ENCODE results near the gene CUEDC1.
A peak's percentile ranks its signal among the peaks of the same experiment; 100 is the strongest.
"Not testable (repeated sequence)": the region's sequence is repeated elsewhere in the genome, so short reads cannot be mapped to it uniquely, and the experiment has no call there.

CUEDC1 gene

DNA sequence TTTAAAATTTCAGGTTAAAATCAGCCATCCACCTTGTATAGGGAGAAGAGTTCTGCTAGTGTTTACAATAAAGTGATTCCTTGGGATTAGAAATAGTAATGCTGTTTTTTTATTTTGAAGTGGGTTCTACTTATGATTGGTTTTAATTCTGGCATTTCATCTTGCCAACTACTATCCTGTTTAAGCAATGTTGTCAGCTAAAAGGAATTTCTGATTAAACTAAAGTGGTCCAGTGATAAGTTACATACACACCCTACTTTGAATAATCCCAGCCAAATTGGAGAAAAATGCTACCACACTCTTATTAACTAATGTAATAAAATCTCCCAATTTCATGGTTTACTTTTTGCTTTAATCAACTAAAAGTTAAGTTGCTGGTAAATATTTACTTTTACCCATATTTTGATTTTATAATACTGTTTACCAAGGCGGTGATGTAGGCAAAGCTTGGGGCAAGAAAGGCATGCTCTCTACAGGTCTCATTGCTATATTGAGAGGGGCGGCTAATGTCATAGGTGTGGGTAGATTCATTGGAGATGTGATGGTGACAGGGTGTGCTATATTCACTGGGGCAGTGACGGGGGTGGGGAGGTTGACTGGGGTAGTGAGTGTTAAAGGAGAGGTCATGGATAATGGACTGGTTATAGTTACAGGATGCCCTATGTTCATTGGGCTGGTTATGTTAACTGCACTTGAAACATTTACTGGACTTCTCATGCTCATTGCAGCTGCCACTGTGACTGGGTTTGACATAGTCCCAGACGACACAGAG lies 19.0 kb upstream of the CUEDC1 start:
- not testable (repeated sequence) for H2BK5ac ChIP-seq (ENCODE audit: low read length); H2AK5ac ChIP-seq (ENCODE audit: low read depth, low read length); H3K9ac ChIP-seq (ENCODE audit: low read depth, low read length, poor library complexity); H2BK12ac ChIP-seq (ENCODE audit: low read length); H3K9me3 ChIP-seq (replicated peaks in 1 of 2; ENCODE audit: control insufficient read depth in 2 of 2, insufficient read depth in 1 of 2, low read depth in 1 of 2, low read length in 2 of 2); H3K27ac ChIP-seq (replicated peaks; ENCODE audit: low read length); H4K8ac ChIP-seq (ENCODE audit: low read depth, low read length); H3K79me1 ChIP-seq (ENCODE audit: low read depth, low read length); H4K91ac ChIP-seq (ENCODE audit: low read depth, low read length, poor library complexity); H3K4me3 ChIP-seq (ENCODE audit: low read length in 2 of 2); H3K18ac ChIP-seq (ENCODE audit: low read length); H3K4me2 ChIP-seq (ENCODE audit: insufficient read depth, low read length, poor library complexity, severe bottlenecking); H3K27me3 ChIP-seq (ENCODE audit: control insufficient read depth in 3 of 3, insufficient read depth in 3 of 3, low read depth in 1 of 3, low read length in 3 of 3); H2BK15ac ChIP-seq (ENCODE audit: low read length); H3K4ac ChIP-seq (ENCODE audit: low read length); DNase-seq (ENCODE audit: low spot score); H2AFZ ChIP-seq (ENCODE audit: low read length); H3K4me1 ChIP-seq (ENCODE audit: control insufficient read depth in 2 of 2, insufficient read depth in 1 of 2, low read depth in 1 of 2, low read length in 2 of 2); H3K14ac ChIP-seq (ENCODE audit: low read length); H2BK120ac ChIP-seq (ENCODE audit: low read depth, low read length); H3K23ac ChIP-seq (ENCODE audit: low read depth, low read length, poor library complexity)
- H3K36me3 ChIP-seq (replicated peaks in 1 of 2; ENCODE audit: control insufficient read depth in 2 of 2, insufficient read depth in 2 of 2, low read length in 2 of 2) = peaks cover 32 to 84% of the 10 kb centered on the region in 2 donors
- WGBS, 2 donors (ENCODE audit: extremely low coverage in 2 of 2, insufficient read length in 2 of 2, insufficient replicate concordance in 1 of 2) = no CpG with 5 or more reads among the region's 4 CpGs

GRCh38 chr17:57972151-57972550 lies 16.9 kb upstream of the CUEDC1 start:
- no peak overlapping the region for H2BK120ac ChIP-seq (ENCODE audit: low read depth, low read length)
- DNase-seq (ENCODE audit: low spot score) = no peak
- H2BK5ac ChIP-seq (ENCODE audit: low read length) = no peak overlapping the region
- no CpG with 5 or more reads among the region's 1 CpG for WGBS, 2 donors (ENCODE audit: extremely low coverage in 2 of 2, insufficient read length in 2 of 2, insufficient replicate concordance in 1 of 2)
- no peaks in the 10 kb centered on the region for H3K79me1 ChIP-seq (ENCODE audit: low read depth, low read length)
- no peak overlapping the region for H3K9ac ChIP-seq (ENCODE audit: low read depth, low read length, poor library complexity)
- no peak overlapping the region for H3K4ac ChIP-seq (ENCODE audit: low read length)
- H3K4me1 ChIP-seq (ENCODE audit: control insufficient read depth in 2 of 2, insufficient read depth in 1 of 2, low read depth in 1 of 2, low read length in 2 of 2) = no peaks in the 10 kb centered on the region
- no peaks in the 10 kb centered on the region for H3K27me3 ChIP-seq (ENCODE audit: control insufficient read depth in 3 of 3, insufficient read depth in 3 of 3, low read depth in 1 of 3, low read length in 3 of 3)
- no peak overlapping the region for H3K4me3 ChIP-seq (ENCODE audit: low read length in 2 of 2)
- H2AK5ac ChIP-seq (ENCODE audit: low read depth, low read length) = no peak overlapping the region
- H3K14ac ChIP-seq (ENCODE audit: low read length) = no peak overlapping the region
- peaks cover 24 to 64% of the 10 kb centered on the region in 2 donors for H3K36me3 ChIP-seq (replicated peaks in 1 of 2; ENCODE audit: control insufficient read depth in 2 of 2, insufficient read depth in 2 of 2, low read length in 2 of 2)
- H2BK12ac ChIP-seq (ENCODE audit: low read length) = no peak overlapping the region
- no peak overlapping the region for H4K8ac ChIP-seq (ENCODE audit: low read depth, low read length)
- H3K23ac ChIP-seq (ENCODE audit: low read depth, low read length, poor library complexity) = no peak overlapping the region
- no peak overlapping the region for H3K4me2 ChIP-seq (ENCODE audit: insufficient read depth, low read length, poor library complexity, severe bottlenecking)
- H3K27ac ChIP-seq (replicated peaks; ENCODE audit: low read length) = no peak overlapping the region
- H2AFZ ChIP-seq (ENCODE audit: low read length) = no peak overlapping the region
- no peak overlapping the region for H3K18ac ChIP-seq (ENCODE audit: low read length)
- no peaks in the 10 kb centered on the region for H3K9me3 ChIP-seq (replicated peaks in 1 of 2; ENCODE audit: control insufficient read depth in 2 of 2, insufficient read depth in 1 of 2, low read depth in 1 of 2, low read length in 2 of 2)
- no peak overlapping the region for H4K91ac ChIP-seq (ENCODE audit: low read depth, low read length, poor library complexity)
- no peak overlapping the region for H2BK15ac ChIP-seq (ENCODE audit: low read length)

GRCh38 chr17:57971572-57971971 lies 16.4 kb upstream of the CUEDC1 start:
- Histone ChIP-seq H2BK12ac (ENCODE audit: low read length) (no peak overlapping the region), H2BK5ac (ENCODE audit: low read length) (no peak overlapping the region), H3K18ac (ENCODE audit: low read length) (no peak overlapping the region), H2AK5ac (ENCODE audit: low read depth, low read length) (no peak overlapping the region), H3K4me2 (ENCODE audit: insufficient read depth, low read length, poor library complexity, severe bottlenecking) (no peak overlapping the region), H2AFZ (ENCODE audit: low read length) (no peak overlapping the region), H4K8ac (ENCODE audit: low read depth, low read length) (no peak overlapping the region), H3K4me3 (ENCODE audit: low read length in 2 of 2) (no peak overlapping the region), H3K4ac (ENCODE audit: low read length) (no peak overlapping the region), H3K9ac (ENCODE audit: low read depth, low read length, poor library complexity) (no peak overlapping the region), H3K14ac (ENCODE audit: low read length) (no peak overlapping the region), H3K4me1 (ENCODE audit: control insufficient read depth in 2 of 2, insufficient read depth in 1 of 2, low read depth in 1 of 2, low read length in 2 of 2) (no peaks in the 10 kb centered on the region), H3K79me1 (ENCODE audit: low read depth, low read length) (no peaks in the 10 kb centered on the region), H3K9me3 (replicated peaks in 1 of 2; ENCODE audit: control insufficient read depth in 2 of 2, insufficient read depth in 1 of 2, low read depth in 1 of 2, low read length in 2 of 2) (no peaks in the 10 kb centered on the region), H3K23ac (ENCODE audit: low read depth, low read length, poor library complexity) (no peak overlapping the region), H3K27me3 (ENCODE audit: control insufficient read depth in 3 of 3, insufficient read depth in 3 of 3, low read depth in 1 of 3, low read length in 3 of 3) (no peaks in the 10 kb centered on the region), H2BK15ac (ENCODE audit: low read length) (no peak overlapping the region), H2BK120ac (ENCODE audit: low read depth, low read length) (no peak overlapping the region), H3K36me3 (replicated peaks in 1 of 2; ENCODE audit: control insufficient read depth in 2 of 2, insufficient read depth in 2 of 2, low read length in 2 of 2) (peaks cover 21 to 58% of the 10 kb centered on the region in 2 donors), H3K27ac (replicated peaks; ENCODE audit: low read length) (peak overlapping the region; percentile 25), H4K91ac (ENCODE audit: low read depth, low read length, poor library complexity) (no peak overlapping the region)
- no peak for DNase-seq (ENCODE audit: low spot score)
- no CpG with 5 or more reads among the region's 10 CpGs for WGBS, 2 donors (ENCODE audit: extremely low coverage in 2 of 2, insufficient read length in 2 of 2, insufficient replicate concordance in 1 of 2)

DNA sequence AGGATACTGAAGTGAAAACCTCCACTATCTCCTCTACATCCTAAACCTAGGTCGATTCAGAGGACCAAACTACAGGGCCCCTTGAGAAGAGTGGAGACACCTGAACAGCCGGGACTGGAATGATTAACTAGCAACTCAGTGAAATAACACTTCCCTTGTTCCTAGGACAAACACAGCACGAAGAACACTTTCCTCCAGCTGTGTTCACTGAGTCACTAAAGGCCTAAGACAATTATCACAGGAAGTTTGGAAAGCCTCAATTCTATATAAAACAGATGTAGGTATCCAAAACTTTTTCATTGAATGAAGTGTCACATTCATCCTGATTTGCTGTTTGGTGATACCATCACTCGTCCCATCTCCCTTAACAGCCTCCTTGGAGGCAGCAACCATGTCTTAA lies 15.5 kb upstream of the CUEDC1 start:
- Histone ChIP-seq H3K4me2 (ENCODE audit: insufficient read depth, low read length, poor library complexity, severe bottlenecking) (no peak overlapping the region), H3K4me1 (ENCODE audit: control insufficient read depth in 2 of 2, insufficient read depth in 1 of 2, low read depth in 1 of 2, low read length in 2 of 2) (no peaks in the 10 kb centered on the region), H4K8ac (ENCODE audit: low read depth, low read length) (no peak overlapping the region), H2BK15ac (ENCODE audit: low read length) (no peak overlapping the region), H4K91ac (ENCODE audit: low read depth, low read length, poor library complexity) (no peak overlapping the region), H3K23ac (ENCODE audit: low read depth, low read length, poor library complexity) (no peak overlapping the region), H2AFZ (ENCODE audit: low read length) (no peak overlapping the region), H3K79me1 (ENCODE audit: low read depth, low read length) (no peaks in the 10 kb centered on the region), H3K36me3 (replicated peaks in 1 of 2; ENCODE audit: control insufficient read depth in 2 of 2, insufficient read depth in 2 of 2, low read length in 2 of 2) (peaks cover 16 to 49% of the 10 kb centered on the region in 2 donors), H3K4me3 (ENCODE audit: low read length in 2 of 2) (no peak overlapping the region), H2BK5ac (ENCODE audit: low read length) (no peak overlapping the region), H2BK120ac (ENCODE audit: low read depth, low read length) (no peak overlapping the region), H2BK12ac (ENCODE audit: low read length) (no peak overlapping the region), H3K27me3 (ENCODE audit: control insufficient read depth in 3 of 3, insufficient read depth in 3 of 3, low read depth in 1 of 3, low read length in 3 of 3) (no peaks in the 10 kb centered on the region), H3K9ac (ENCODE audit: low read depth, low read length, poor library complexity) (no peak overlapping the region), H3K27ac (replicated peaks; ENCODE audit: low read length) (no peak overlapping the region), H3K4ac (ENCODE audit: low read length) (no peak overlapping the region), H2AK5ac (ENCODE audit: low read depth, low read length) (no peak overlapping the region), H3K9me3 (replicated peaks in 1 of 2; ENCODE audit: control insufficient read depth in 2 of 2, insufficient read depth in 1 of 2, low read depth in 1 of 2, low read length in 2 of 2) (no peaks in the 10 kb centered on the region), H3K14ac (ENCODE audit: low read length) (no peak overlapping the region), H3K18ac (ENCODE audit: low read length) (no peak overlapping the region)
- no peak for DNase-seq (ENCODE audit: low spot score)
- no CpG with 5 or more reads among the region's 4 CpGs for WGBS, 2 donors (ENCODE audit: extremely low coverage in 2 of 2, insufficient read length in 2 of 2, insufficient replicate concordance in 1 of 2)
